WERI-Rb-1 (cell line): ENCODE results near the gene TRMT11.
"Not testable (repeated sequence)": the region's sequence is repeated elsewhere in the genome, so short reads cannot be mapped to it uniquely, and the experiment has no call there.

Source experiments
- DNase-seq: peaks from one replicate; pipeline ENCODE4 v3.0.0-alpha.2; 2020
- H3K27ac ChIP-seq: fragments of 250-450 bp; sonication (Bioruptor Pico); 2 replicates; pipeline ENCODE4 v1.5.1; 2020; ENCODE audit warnings: mild to moderate bottlenecking, moderate library complexity
- H3K27me3 ChIP-seq: fragments of 250-450 bp; sonication (Bioruptor Pico); 2 replicates; pipeline ENCODE4 v1.5.1; 2021; ENCODE audit warnings: mild to moderate bottlenecking, low read depth, moderate library complexity; ENCODE audit not compliant: insufficient read depth, severe bottlenecking
- H3K36me3 ChIP-seq: fragments of 250-450 bp; sonication (Bioruptor Pico); 2 replicates; pipeline ENCODE4 v1.5.1; 2020; ENCODE audit warnings: mild to moderate bottlenecking, moderate library complexity
- H3K4me3 ChIP-seq: 2 replicates; pipeline ENCODE4 v1.5.1; 2011; ENCODE audit warnings: low read depth, mild to moderate bottlenecking, control low read depth, low read length
- H3K9me3 ChIP-seq: fragments of 250-450 bp; sonication (Bioruptor Pico); 2 replicates; pipeline ENCODE4 v1.5.1; 2021; ENCODE audit warnings: mild to moderate bottlenecking, moderate library complexity; ENCODE audit not compliant: severe bottlenecking
- CTCF ChIP-seq: IDR thresholded peaks from 2 replicates; pipeline ENCODE4 v1.5.1; 2011; ENCODE audit warnings: low read depth, mild to moderate bottlenecking, control low read depth, inconsistent platforms, low read length

Gene TRMT11

DNA sequence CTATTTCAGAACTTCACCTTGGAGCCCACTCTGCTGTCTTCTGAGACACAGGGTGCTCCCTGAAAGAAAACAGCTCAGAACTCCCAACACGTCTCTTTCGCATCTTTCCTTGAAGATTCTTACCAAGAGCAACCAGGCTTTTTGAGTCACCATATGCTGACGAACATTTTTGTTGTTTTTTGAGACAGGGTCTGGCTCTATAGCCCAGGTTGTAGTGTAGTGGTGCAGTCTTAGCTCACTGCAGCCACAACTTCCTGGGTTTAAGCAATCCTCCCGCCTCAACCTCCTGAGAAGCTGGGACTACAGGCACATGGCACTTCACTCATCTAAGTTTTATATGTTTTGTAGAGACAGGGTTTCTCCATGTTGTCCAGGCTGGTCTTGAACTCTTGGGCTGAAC, 68.5 kb downstream of the TRMT11 start:
- DNase-seq = no peak
- Histone ChIP-seq H3K4me3 (no peak overlapping the region), H3K27ac (no peak overlapping the region), H3K27me3 (no peaks in the 10 kb centered on the region), H3K36me3 (no peaks in the 10 kb centered on the region), H3K9me3 (no peaks in the 10 kb centered on the region)
- no peak for TF ChIP-seq CTCF

- Histone ChIP-seq H3K27ac (no peak overlapping the region), H3K27me3 (no peaks in the 10 kb centered on the region), H3K4me3 (no peak overlapping the region), H3K9me3 (no peaks in the 10 kb centered on the region), H3K36me3 (no peaks in the 10 kb centered on the region)
- TF ChIP-seq CTCF = no peak
- DNase-seq = no peak
Observed at GRCh38 chr6:126055449-126055848, 69.1 kb downstream of the TRMT11 start.

DNA sequence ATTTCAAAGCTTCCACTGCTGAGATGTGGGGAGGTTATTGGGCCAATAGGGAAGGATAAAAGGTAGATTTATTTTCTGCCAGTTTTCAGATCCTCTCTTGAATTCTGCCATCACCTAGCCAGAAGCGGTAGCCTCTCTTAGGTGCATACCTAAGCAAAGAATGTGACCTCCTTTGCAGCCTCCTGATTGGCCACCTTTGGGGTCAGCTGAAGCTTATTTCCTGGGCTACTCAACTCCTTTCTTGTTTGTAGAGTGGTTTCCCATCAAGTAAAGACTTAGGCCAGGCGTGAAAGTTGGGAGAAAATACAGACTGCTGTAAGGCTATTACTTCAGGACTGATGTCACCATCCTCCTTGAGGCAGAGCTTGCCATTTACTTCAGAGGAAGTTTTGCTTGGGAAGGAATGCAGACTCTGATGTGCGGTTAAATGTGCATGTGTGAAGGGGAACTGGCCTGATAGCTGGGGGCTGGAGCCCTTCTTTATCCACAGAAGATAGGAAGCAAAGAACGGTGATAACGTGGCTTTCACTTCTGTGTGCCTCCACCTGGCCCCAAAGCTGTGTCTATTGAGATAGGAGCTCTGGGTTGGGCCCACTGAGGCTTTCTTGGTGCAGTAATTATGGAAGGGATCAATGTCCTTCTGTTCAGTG, 70.1 kb downstream of the TRMT11 start:
- DNase-seq = no peak
- no peak for TF ChIP-seq CTCF
- no peaks in the 10 kb centered on the region for H3K27me3 ChIP-seq
- H3K36me3 ChIP-seq = no peaks in the 10 kb centered on the region
- no peak overlapping the region for H3K4me3 ChIP-seq
- no peak overlapping the region for H3K27ac ChIP-seq
- no peaks in the 10 kb centered on the region for H3K9me3 ChIP-seq

DNA sequence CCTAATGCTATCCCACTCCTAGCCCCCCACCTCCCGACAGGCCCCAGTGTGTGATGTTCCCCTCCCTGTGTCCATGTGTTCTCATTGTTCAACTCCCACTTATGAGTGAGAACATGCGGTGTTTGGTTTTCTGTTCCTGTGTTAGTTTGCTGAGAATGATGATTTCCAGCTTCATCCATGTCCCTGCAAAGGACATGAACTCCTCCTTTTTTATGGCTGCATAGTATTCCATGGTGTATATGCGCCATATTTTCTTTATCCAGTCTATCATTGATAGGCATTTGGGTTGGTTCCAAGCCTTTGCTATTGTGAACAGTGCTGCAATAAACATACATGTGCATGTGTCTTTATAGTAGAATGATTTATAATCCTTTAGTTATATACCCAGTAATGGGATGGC, 71.7 kb downstream of the TRMT11 start:
- not testable (repeated sequence) for H3K36me3 ChIP-seq, H3K27me3 ChIP-seq, H3K27ac ChIP-seq, DNase-seq, H3K9me3 ChIP-seq, H3K4me3 ChIP-seq

- Histone ChIP-seq H3K27me3 (no peaks in the 10 kb centered on the region), H3K36me3 (no peaks in the 10 kb centered on the region), H3K4me3 (no peak overlapping the region), H3K9me3 (no peaks in the 10 kb centered on the region), H3K27ac (no peak overlapping the region)
- no peak for TF ChIP-seq CTCF
- DNase-seq = no peak
Observed at GRCh38 chr6:126060400-126060799, 74.1 kb downstream of the TRMT11 start.

- no peaks in the 10 kb centered on the region for H3K36me3 ChIP-seq
- TF ChIP-seq CTCF = no peak
- no peaks in the 10 kb centered on the region for H3K9me3 ChIP-seq
- no peak for DNase-seq
- no peak overlapping the region for H3K4me3 ChIP-seq
- H3K27ac ChIP-seq = no peak overlapping the region
- no peaks in the 10 kb centered on the region for H3K27me3 ChIP-seq
Observed at GRCh38 chr6:126063512-126064146, 77.3 kb downstream of the TRMT11 start.
